ENCODE results near the gene OR6J1. TPM values are rescaled to one million over a fixed set of nuclear protein-coding genes. Genes with fewer than 3 reads are reported as not detected.
A peak's percentile ranks its signal among the peaks of the same experiment; 100 is the strongest.

The OR6J1 gene
- polyA plus RNA-seq, 2 of the 4 experiments (the other 2 are of a cell fraction): not detected

- no peak overlapping the region for H3K4me2 ChIP-seq
- DNase-seq (ENCODE audit: low read depth in 1 of 2, low spot score in 1 of 2) (no peak), FAIRE-seq (no peak), ATAC-seq (no peak)
- no peak overlapping the region for H3K27ac ChIP-seq
- TF ChIP-seq HDAC2 (IDR thresholded peaks at IDR 0.05): no peak
- no peak for TF ChIP-seq FOSB (CRISPR knock-in tag; IDR thresholded peaks at IDR 0.05)
- TF ChIP-seq E2F6 (IDR thresholded peaks at IDR 0.05; ENCODE audit: borderline replicate concordance, low read depth): no peak
- no peak for TF ChIP-seq JUN (IDR thresholded peaks at IDR 0.05)
- no peak for TF ChIP-seq RFX5 (IDR thresholded peaks at IDR 0.05)
- H3K4me1 ChIP-seq: peaks cover 10% of the 10 kb centered on the region; the same call in 2 of the 3 replicates
- CTCF ChIA-PET: interaction anchor here (0.6 to 5.9 kb wide), 23 partner anchors 9 to 399 kb away, joined by 3 to 69 read pairs (median 3); no protein-coding TSS in a partner anchor
- WGBS (ENCODE audit: missing lambda C conversion rate): 35% methylated on average over 1 of the region's 1 CpG
- no peak overlapping the region for H3K4me3 ChIP-seq
- POLR2A ChIA-PET: interaction anchor here (1.2 kb wide), 1 partner anchor 164 kb away, joined by 3 read pairs; no protein-coding TSS in a partner anchor
- no peaks in the 10 kb centered on the region for H3K9me3 ChIP-seq
Measured at GRCh38 chr14:22658946-22659345, 14.8 kb upstream of the OR6J1 start.

GRCh38 chr14:22657861-22658260 lies 13.7 kb upstream of the OR6J1 start:
- Histone ChIP-seq H3K4me3 (no peak overlapping the region), H3K27ac (peak overlapping the region; percentile 15 to 37; a peak in 1 of 6 replicates), H3K9me3 (no peaks in the 10 kb centered on the region), H3K4me2 (peak overlapping the region; percentile 39; the same call in 2 of the 3 replicates), H3K4me1 (peaks cover 16% of the 10 kb centered on the region; the same call in 2 of the 3 replicates)
- TF ChIP-seq HDAC2 (IDR thresholded peaks at IDR 0.05): no peak
- TF ChIP-seq ZNF302 (CRISPR knock-in tag; IDR thresholded peaks at IDR 0.05): no peak
- TF ChIP-seq USF2 (IDR thresholded peaks at IDR 0.05): no peak
- TF ChIP-seq KDM1A (IDR thresholded peaks at IDR 0.05; ENCODE audit: low read depth): no peak
- no peak for TF ChIP-seq MAZ (IDR thresholded peaks at IDR 0.05; ENCODE audit: borderline replicate concordance, low read depth, low read length)
- TF ChIP-seq POLR2AphosphoS2 (conservative IDR thresholded peaks at IDR 0.05; ENCODE audit: low read length): no peak
- TF ChIP-seq RARB (CRISPR knock-in tag; IDR thresholded peaks at IDR 0.05): no peak
- no peak for TF ChIP-seq ELK1 (IDR thresholded peaks at IDR 0.05; ENCODE audit: low read depth, low read length)
- TF ChIP-seq CBX8 (IDR thresholded peaks at IDR 0.05): no peak
- no peak for TF ChIP-seq TFCP2L1 (CRISPR knock-in tag; IDR thresholded peaks at IDR 0.05)
- no peak for TF ChIP-seq CHD2 (IDR thresholded peaks at IDR 0.05; ENCODE audit: low read length, partially characterized antibody)
- no peak for TF ChIP-seq HMGXB4 (CRISPR knock-in tag; IDR thresholded peaks at IDR 0.05; ENCODE audit: borderline replicate concordance)
- TF ChIP-seq ZFP36 (IDR thresholded peaks at IDR 0.05; ENCODE audit: borderline replicate concordance, partially characterized antibody): no peak
- no peak for TF ChIP-seq MYC (IDR thresholded peaks at IDR 0.05; ENCODE audit: borderline replicate concordance, low read length)
- no peak for TF ChIP-seq HOXB13 (CRISPR knock-in tag; IDR thresholded peaks at IDR 0.05; ENCODE audit: low read depth)
- TF ChIP-seq CTCF (IDR thresholded peaks at IDR 0.05): peak; percentile 60
- no peak for TF ChIP-seq MAX (IDR thresholded peaks at IDR 0.05)
- no peak for TF ChIP-seq BCL3 (IDR thresholded peaks at IDR 0.05)
- TF ChIP-seq RAD21 (conservative IDR thresholded peaks at IDR 0.05 in 1 of 2, IDR thresholded peaks at IDR 0.05 in 1 of 2): peak; percentile 70 to 72
- TF ChIP-seq ESRRA (IDR thresholded peaks at IDR 0.05; ENCODE audit: borderline replicate concordance, low read length): no peak
- TF ChIP-seq SMC3 (IDR thresholded peaks at IDR 0.05): peak; percentile 66
- POLR2A ChIA-PET: interaction anchor here (0.8 to 1.3 kb wide), 3 partner anchors 59 to 165 kb away, joined by 3 to 4 read pairs (median 3); partner anchors contain the start of gene OXA1L
- peak in 1 of 2 experiments; percentile 39 for DNase-seq (ENCODE audit: low read depth in 1 of 2, low spot score in 1 of 2)
- no peak for FAIRE-seq
- peak in 1 of 2 experiments; percentile 46; a peak in 2 of 6 replicates for ATAC-seq
- CTCF ChIA-PET: interaction anchor here (0.7 to 5.9 kb wide), 32 partner anchors 8 to 400 kb away, joined by 3 to 69 read pairs (median 4); partner anchors contain the start of genes DAD1 and OXA1L
- WGBS (ENCODE audit: missing lambda C conversion rate): 88% methylated on average over 1 of the region's 1 CpG
